Stimulated activated CD4-positive, alpha-beta T cell treated with anti-CD3 and anti-CD28 coated beads, Interleukin-2, amount 100 ng/mL, for 4 hours (primary cell): Measurements from ENCODE around the gene FSCN2.

Experiments
- DNase-seq: peaks from one replicate; pipeline ENCODE4 v3.0.0-alpha.2; 2020; ENCODE audit warnings: low read depth

The FSCN2 gene

DNA sequence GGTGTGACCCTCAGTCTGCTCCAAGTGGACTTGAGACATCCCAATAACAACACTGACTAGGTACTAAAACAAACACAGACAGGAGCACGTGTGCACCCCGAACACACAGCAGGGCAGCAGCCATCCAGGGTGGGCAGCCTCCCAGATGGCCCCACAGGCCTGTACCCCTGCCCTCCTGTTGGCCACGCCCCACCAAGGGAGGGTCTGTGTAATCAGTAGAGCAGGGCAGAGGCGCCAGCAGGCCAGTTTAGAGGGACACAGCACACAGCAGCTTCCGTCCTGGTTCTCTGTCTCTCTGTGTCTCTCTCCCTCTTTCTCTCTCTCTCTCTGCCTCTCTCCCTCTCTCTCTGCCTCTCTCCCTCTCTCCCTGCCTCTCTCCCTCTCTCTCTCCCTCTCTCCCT, 37.0 kb upstream of the FSCN2 start:
- DNase-seq, result no peak

DNA sequence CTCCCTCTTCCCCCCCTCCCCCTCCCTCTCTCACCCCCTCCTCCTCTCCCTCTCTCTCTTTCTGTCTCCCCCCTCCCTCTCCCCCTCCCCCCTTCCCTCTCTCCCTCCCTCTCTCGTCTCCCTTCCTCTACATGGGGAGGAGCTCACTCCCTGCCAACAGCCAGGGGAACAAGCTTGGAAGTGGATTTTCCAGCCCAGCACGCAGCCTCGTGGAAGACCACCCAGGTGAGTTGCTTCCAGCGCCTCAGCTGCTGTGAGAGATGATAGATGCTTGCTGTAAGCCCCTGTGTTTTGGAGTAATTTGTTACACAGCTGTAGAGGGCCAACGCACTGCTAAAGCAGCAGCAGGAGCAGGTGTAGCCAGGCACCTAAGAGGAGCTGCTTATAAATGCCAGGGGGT, 36.4 kb upstream of the FSCN2 start:
- no peak for DNase-seq

DNA sequence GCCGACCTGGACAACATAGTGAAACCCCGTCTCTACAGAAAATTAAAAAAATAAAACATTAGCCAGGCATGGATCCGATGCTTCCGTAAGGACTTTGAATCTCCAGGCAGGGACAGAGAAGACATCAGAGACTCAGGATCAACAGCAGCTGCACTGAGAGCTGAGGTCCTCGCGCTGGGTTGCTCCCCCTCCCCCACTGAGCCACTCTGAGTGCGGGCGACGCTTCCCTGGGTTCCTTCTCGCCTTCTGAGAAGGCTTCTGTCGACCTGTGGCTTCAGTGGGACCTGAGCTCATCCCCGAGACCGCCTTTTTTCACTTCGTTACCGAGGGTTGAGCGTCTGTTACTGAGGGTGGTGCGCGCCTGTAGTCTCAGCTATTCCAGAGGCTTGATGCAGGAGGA, 36.0 kb upstream of the FSCN2 start:
- no peak for DNase-seq

DNA sequence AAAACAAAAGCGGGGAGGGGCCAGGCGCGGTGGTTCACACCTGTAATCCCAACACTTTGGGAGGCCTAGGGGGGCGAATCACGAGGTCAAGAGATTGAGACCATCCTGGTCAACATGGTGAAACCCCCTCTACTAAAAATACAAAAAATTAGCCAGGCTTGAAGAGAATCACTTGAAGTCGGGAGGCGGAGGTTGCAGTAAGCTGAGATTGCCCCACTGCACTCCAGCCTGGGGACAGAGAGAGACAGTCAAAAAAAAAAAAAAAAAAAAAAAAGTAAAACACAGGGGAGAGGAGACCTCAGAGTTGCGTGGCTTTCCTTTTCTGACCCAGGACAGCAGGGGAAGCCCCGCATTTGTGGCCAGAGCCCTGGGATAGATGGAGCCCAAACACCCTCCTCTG, 35.5 kb upstream of the FSCN2 start:
- DNase-seq, result no peak

DNA sequence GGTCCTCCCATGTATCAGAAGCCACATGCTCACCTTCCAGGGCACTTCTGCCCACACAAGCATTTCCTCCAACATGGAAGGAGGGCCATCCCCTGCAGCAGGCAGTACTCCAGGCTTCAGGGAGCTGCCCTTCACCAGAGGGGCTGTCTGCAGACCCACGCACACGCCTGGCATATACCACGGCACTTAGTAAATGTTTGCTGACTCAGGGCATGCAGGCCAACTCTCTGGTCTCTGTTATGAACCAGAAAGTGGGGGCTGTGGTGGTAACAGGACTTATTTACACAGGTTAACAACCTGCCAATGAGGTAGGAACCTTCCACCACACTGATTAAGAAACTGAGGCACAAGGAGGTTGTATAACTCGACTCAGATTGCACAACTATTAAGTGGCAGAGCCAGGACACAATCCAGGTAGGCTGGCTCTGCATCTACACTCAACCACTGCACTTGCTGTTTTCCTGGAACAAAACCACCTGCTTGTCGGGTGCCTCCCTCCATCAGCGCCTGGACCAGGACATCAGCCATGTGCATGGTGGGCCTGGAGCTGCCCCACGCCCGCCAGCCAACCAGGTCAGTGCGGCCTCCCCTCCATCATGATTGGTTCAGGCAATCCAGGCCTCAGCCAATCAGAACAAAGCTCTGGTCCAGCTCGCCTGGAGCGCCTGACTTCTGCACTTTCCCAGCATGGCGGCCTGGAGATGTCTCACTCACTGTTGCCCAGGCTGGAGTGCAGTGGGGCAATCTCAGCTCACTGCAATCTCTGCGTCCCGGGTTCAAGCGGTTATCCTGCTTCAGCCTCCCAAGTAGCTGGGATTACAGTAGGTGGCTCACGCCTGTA, 34.8 kb upstream of the FSCN2 start:
- no peak for DNase-seq

DNA sequence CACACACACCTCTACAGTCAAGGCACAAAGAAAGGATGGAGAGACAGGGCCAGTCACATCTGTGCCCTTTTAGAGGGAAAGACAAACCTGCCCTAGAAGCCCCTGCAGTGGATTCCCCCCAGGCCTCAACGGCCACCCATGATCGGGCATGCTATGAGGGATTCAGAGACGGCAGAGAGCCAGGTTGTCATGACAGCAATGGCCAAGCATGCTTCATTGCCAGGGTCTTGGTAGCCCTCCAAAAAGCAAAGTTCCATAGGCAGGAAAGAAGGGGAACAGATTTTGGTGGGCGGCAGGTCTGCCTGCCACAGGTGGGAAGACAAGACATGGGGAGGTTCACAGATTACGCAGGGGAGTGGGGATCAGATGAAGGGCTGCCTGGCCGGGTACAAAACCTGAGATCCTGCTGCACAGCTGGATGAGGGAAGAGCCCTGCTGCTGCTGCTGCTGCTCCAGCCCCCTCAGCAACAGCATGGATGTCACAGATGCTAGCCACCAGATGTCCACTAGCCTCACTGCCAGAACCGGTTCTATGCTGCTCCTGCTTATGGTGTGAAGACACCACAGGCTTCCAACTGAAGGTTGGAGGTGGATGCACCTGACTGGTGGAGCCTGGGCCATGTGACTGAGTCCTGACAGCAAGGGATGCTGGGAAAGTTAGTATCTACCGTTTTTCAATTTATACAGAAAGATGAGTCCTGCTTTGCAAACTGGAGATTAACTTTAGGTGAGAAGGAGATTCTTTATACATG, 33.4 kb upstream of the FSCN2 start:
- no peak for DNase-seq

DNA sequence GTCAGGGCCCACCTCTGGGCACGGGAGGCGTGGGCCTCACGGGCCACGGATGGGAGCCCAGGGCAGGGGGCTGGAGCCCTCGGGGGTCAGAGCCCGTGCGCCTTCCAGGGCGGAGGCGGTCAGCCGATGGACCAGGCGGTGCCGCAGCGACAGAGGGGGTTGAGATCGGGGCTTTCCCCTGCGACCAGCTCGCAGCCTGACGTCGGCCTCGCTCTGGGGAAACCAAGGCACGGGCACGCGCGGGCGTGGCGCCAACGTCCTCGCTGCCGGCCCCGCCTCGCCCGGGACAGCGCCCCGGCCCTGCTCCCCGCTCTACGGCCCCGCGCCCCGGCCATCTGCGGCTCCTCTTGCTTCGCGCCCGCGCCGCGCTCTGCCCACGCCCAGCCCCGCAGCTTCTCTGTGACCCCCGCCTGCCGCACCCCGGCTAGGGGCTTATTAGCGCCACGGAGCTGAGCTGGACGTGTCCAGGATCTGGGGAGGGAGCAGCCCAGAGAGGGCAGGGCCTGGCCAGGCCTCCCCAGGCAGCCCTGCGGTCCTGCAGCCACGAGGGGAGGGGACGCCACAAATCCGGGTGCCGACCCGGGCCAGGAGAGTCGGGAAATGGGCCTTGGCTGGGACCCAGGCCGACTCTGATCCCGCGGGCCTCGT, 29.1 kb upstream of the FSCN2 start:
- no peak for DNase-seq

DNA sequence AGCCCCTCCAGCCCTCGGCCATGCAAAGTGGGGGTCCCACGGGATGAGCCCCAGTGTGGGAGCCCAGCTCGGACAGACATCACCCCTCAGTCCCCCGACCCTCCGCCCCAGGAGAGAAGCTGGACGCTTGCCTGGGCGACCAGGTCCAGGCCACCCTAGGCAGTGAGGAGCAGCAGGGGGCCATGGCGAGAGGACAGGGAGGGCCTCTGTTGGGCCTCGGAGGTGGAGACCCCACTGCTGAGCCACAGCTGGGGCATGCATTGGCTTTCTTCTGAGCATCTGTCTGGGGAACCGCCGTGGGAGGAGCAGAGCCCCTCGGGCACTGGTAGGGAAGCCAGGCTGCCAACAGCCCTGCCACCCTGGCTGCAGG, 28.6 kb upstream of the FSCN2 start:
- DNase-seq, result no peak

DNA sequence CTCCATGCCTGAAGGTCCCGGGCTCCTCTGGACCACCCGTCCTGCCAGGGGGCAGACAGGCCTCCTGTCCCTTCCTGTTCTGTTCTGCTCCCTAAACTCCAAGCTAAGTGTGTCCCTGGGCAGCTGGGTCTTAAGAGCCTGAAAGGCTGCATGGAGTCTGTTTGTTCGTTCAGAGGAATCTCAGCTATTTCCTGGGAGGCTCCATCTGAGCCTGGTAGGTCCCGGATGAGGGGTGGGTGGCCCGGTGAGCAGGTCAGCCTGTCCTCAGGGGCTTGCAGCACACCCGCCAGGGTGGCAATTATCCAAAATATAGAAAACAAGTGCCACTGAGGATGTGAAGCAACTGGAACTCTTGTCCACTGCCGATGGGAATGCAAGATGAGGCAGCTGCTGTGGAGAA, 28.1 kb upstream of the FSCN2 start:
- no peak for DNase-seq

DNA sequence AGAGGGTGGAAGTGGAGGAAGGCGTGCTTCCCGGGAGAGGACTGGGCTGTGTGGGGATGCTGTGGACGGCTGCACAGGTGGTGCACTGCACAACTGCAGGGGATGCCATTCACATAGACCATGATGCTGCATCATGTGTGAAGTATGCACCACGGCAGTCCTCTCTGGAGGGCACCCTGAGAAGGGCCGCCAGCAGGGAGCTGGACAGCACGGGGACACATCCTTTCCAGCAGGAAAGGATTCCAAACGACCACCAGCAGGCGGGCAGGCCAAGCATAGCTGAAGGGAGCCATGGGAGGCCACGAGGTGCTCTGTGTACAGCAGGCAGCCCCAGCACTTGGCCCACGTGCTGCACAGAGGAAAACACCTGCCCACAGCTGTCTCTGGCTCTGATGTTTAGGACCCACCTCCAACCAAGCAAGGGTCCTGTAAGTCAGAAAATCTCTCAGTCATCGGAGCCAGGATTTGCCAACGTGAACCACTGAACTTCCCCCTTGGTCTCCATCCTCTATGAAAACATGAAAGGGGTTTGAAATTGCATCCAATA, 25.6 kb upstream of the FSCN2 start:
- no peak for DNase-seq

DNA sequence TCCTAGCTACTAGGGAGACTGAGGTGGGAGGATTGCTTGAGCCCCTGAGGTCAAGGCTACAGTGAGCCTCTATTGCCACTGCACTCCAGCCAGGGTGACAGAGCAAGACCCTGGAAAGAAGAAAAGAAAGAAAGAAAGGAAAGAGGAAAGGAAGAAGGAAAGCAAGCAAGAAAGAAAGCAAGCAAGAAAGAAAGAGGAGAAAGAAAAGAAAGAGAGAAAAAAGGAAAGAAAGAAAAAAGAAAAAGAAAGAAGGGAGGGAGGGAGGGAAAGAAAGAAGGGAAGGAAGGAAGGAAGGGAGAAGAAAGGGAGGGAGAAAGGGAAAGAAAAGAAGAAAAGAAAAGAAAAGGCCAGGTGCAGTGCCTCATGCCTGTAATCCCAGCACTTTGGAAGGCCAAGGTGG, 24.6 kb upstream of the FSCN2 start:
- no peak for DNase-seq

DNA sequence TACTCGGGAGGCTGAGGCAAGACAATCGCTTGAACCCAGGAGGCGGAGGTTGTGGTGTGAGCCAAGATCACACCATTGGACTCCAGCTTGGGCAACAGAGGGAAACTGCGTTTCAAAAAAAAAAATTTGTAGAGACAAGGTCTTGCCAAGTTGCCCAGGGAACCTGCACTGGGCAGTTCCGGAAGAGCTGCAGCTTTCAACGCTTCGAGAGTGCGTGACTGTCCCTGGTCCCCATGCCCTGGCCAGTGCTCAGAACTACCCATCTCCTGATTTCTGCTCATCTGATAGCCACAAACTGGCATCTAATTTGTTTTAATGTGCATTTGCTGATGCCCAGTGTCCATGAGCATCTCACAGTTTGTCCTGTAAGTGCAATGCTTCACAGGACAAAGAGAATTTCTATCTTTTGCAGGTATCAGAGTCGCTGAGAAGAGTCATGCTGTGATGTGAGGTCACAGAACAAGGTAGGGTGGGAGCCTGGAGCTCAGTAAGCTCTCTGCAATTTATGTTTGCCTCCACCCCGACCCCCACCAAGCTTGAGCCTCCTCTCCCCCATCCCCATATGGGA, 19.5 kb upstream of the FSCN2 start:
- no peak for DNase-seq

DNA sequence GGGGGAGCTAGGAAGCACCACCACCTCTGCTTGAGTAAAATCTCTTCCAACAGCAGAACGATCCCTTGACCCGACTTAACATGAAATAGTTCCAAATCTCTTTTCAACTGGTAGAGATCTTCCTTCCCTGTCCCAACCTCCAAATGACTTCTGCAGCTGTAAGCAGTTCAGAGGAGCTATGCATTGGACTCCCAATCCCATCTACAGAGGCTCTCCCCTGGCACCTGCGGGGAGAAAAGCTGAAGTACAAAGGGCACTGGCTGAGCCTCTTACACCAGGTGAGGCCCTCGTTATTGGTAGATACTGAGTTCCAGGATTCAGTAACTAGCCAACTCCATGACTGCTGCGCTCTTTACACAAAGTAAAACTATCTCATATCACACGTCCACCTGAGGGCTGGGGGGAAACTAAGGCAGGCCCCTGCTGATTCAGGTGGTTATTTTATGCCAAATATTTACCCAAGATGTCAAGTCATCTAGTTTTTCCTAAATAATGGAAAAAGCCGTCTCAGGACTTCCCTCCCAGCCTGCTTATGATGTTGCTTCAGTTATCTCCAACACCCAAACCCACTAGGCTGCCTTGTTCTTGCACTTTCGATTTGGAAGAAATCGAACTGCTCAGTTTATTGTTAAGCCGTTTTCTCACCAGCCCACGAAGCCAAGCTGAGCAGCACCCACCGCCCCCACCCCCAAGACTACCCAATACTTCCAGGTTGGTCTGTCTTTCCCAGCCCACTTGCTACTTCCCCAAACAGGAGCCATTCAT, 18.8 kb upstream of the FSCN2 start:
- DNase-seq, result peak; percentile 39

DNA sequence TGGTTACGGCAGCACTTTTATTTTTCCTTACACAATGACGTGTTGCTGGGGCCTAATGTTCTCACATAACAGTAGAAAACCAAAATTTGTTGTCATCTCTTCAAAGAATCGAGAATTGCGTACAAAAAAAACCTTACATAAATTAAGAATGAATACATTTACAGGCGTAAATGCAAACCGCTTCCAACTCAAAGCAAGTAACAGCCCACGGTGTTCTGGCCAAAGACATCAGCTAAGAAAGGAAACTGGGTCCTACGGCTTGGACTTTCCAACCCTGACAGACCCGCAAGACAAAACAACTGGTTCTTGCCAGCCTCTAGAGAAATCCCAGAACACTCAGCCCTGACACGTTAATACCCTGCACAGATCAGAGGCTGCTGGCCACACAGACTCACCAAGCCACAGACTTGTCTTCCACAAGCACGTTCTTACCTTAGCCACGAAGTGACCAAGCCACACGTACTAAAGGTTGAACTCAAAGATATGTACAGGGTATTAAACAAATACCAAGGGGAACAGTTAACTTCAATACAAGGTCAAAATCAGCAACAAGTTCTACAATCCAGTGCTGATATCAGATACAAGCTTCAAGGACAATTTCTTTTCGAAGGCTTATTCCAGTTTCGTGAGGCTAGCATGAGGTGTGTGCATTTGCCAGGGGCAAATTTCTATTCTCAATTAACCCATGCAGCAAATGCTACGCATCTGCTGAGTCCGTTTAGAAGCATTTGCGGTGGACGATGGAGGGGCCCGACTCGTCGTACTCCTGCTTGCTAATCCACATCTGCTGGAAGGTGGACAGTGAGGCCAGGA, 18.0 kb upstream of the FSCN2 start:
- DNase-seq, result no peak

DNA sequence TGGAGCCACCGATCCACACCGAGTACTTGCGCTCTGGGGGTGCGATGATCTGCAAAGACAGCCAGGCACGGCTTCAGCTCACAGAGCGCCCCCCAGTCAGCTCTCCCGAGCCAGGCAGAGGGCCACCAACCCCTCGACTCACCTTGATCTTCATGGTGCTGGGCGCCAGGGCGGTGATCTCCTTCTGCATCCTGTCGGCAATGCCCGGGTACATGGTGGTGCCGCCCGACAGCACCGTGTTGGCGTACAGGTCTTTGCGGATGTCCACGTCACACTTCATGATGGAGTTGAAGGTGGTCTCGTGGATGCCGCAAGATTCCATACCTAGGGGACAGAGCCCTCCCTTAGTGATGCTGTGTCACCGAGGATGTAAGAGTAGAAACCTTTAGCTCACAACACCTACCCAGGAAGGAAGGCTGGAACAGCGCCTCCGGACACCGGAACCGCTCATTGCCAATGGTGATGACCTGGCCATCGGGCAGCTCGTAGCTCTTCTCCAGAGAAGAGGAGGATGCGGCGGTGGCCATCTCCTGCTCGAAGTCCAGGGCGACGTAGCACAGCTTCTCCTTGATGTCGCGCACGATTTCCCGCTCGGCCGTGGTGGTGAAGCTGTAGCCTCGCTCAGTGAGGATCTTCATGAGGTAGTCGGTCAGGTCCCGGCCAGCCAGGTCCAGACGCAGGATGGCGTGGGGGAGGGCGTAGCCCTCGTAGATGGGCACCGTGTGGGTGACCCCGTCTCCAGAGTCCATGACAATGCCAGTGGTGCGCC, 17.2 kb upstream of the FSCN2 start:
- no peak for DNase-seq

DNA sequence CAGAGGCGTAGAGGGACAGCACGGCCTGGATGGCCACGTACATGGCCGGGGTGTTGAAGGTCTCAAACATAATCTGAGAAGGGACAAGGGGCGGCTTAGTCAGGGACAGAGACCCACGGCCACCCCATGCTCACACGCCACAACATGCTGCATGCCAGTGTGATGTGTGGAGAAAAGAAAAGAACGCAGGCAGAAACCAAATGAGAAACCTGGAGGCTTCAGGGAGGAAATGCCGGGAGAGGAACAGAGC, 16.7 kb upstream of the FSCN2 start:
- DNase-seq, result no peak

DNA sequence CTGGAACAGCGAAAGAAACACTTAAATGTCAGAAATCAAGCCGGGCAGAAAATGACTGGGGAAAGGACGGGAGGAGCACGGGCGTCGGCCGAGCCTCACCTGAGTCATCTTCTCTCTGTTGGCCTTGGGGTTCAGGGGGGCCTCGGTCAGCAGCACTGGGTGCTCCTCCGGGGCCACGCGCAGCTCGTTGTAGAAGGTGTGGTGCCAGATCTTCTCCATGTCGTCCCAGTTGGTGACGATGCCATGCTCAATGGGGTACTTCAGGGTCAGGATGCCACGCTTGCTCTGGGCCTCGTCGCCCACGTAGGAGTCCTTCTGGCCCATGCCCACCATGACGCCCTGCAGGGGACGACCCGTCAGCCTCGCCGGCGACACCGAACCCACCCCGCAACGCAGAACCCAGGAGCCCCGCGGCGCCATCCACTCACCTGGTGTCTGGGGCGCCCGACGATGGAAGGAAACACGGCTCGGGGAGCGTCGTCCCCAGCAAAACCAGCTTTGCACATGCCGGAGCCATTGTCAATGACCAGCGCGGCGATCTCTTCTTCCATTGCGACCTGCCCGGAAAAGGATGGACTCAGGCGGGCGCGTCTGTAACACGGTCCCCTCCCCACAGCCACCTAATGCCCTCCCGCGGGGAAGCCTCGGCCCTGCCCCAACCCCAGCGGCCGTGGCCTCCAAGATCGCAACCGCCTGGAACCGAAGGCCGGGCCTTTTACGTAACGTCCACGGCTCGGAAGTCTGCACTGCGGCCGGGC, 16.2 kb upstream of the FSCN2 start:
- no peak for DNase-seq

DNA sequence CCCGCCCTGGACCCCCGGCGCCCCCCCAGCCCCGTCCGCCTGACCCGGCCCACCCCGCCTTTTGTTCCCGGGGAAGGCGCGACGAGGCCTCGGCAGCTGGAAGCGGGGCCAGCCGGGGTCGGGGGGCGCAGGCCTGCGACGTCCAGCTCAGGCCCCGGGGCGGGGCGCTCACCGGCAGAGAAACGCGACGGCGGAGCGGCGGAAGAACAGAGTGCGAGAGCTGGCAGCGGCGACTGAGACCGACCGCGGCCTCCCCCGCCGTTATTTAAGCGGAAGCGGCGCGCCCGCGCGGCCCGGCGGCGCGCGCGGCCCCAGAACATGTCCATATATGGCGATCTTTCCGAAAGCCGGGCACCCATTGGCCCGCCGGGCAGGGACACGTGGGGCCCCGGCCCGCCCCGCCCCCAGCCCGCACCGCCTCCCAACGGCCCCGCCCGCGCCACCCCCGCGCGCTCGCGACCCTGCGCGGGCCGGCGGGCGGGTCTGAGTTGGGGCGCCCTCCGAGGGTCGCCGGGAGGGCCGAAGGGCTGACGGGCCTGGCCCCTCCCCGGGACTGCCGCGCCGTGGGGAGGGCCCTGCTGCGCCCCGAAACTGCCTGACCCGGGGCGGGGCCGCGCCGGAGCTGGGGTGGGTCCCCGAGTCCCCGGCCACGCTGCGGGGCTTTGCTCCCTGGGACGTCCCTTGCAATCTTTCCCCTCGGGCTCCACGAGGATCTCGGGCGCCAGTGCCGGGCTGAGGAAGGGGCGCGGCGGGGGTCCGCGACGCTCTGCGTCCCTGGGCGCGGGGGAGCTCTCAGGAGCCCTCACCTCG, 15.4 kb upstream of the FSCN2 start, which contains the start of gene ACTG1:
ACTG1 (minus strand) TSS at position 238 of the 810 bp plus-strand sequence. CDS start 445 bp downstream, outside the sequence.
- peak; percentile 90 for DNase-seq

DNA sequence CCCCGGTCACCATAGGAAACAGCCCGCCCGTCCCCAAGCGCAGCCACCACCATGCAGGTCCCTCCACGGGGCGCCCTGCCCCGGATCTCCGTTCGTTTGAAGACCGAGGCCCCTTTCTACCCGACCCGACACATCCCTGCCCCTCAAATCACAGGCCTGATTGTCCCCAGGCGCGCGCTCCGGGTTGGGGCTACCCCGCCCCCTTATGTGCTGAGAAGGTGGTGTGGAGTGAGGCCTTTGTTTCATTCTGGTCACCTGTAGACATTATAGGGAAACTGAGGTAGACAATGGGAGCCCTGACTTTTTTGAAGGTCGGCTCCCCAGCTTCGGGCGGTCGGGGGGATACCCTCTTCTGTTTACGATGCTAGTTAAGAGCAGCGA, 14.8 kb upstream of the FSCN2 start:
- no peak for DNase-seq
